Right cardiac atrium (tissue), 5 donors: ENCODE data around the gene STUM. TPM values are rescaled to one million over a fixed set of nuclear protein-coding genes. Genes with fewer than 3 reads are reported as not detected.
A peak's percentile ranks its signal among the peaks of the same experiment; 100 is the strongest.
"Not testable (repeated sequence)": the region's sequence is repeated elsewhere in the genome, so short reads cannot be mapped to it uniquely, and the experiment has no call there.

Experiments
- ATAC-seq, 2 donors: fragments of 200-7000 bp; cut with Tn5 transposase; one replicate each; pipeline versions ENCODE4 v1.8.0 to v1.9.1; 2020; ENCODE audit warnings: moderate library complexity in 2 of 2, mild to moderate bottlenecking in 1 of 2
- DNase-seq, 3 donors: peaks; one replicate each; pipeline ENCODE4 v3.0.0-alpha.2; 2020
- H3K27ac ChIP-seq: one replicate; pipeline ENCODE4 v1.5.1; 2013; ENCODE audit warnings: mild to moderate bottlenecking, low read length, control low read depth, moderate library complexity
- H3K27me3 ChIP-seq: one replicate; pipeline ENCODE4 v1.6.1; 2013; ENCODE audit not compliant: control insufficient read depth, insufficient read depth
- H3K4me1 ChIP-seq: one replicate; pipeline ENCODE4 v1.6.1; 2013; ENCODE audit warnings: low read length; ENCODE audit not compliant: control insufficient read depth, insufficient read depth
- H3K4me3 ChIP-seq: one replicate; pipeline ENCODE4 v1.5.1; 2013; ENCODE audit warnings: low read length, control low read depth
- H3K9me3 ChIP-seq: one replicate; pipeline ENCODE4 v1.6.1; 2013; ENCODE audit warnings: low read length; ENCODE audit not compliant: control insufficient read depth
- WGBS: extraction: QIAGEN DNeasy Blood & Tissue Kit; methylation state at CpG from one replicate; pipeline ENCODE4 v1.1.7; 2013; 5-methylcytosine and 5-hydroxymethylcytosine counted together
- intact Hi-C, 4 donors: fragments of 100-400 bp; cut with DNase I; formaldehyde crosslinking; loops; one replicate each; pipeline versions ENCODE4 v1.11.0 to v1.14.0; 2022 to 2023
- polyA plus RNA-seq: library from polyadenylated mRNA; stranded (reverse); fragments of 200-250 nt; gene quantifications from one replicate; pipeline ENCODE4 v1.2.3, GENCODE V29; 2013
- total RNA-seq, 4 donors: library from RNA; stranded (reverse); fragmentation: NEBNext Ultra II Directional; extraction: Animal tissue kit (Norgen Biotek cat#: 25700); gene quantifications; one replicate each; pipeline ENCODE4 v1.2.1, GENCODE V29; 2021
- donor health status: healthy with polysubstance abuse.
- donor health status: DM: no; HTN: yes; CAD: no.
- donor health status: DM: no; HTN: no; CAD: no.
- donor health status: DM: no; HTN: yes; CAD: no; lungs with severe emphysema.
- donor health status: DM: yes; HTN: yes; CAD: no.

Gene STUM
- total and polyA plus RNA-seq, 5 donors: 0.47 to 1.2 (median 0.71) TPM

GRCh38 chr1:226606311-226607267 is 58.0 kb downstream of the STUM start:
- ATAC-seq (no peak), DNase-seq (peak in 2 of 3 donors; percentile 35 to 43)
- no peaks in the 10 kb centered on the region for H3K9me3 ChIP-seq
- no peaks in the 10 kb centered on the region for H3K27me3 ChIP-seq
- H3K4me3 ChIP-seq: no peak overlapping the region
- intact Hi-C loops: loop anchor here (5.0 to 10.0 kb wide), 5 partner anchors 54 to 182 kb away; partner anchors contain the start of gene STUM (in 2 of the 4)
- H3K27ac ChIP-seq: no peak overlapping the region
- WGBS: 75% methylated on average over 11 of the region's 11 CpGs
- peaks cover 10% of the 10 kb centered on the region for H3K4me1 ChIP-seq

- peaks cover 10% of the 10 kb centered on the region for H3K4me1 ChIP-seq
- no peak for ATAC-seq
- DNase-seq: peak in 1 of 3 donors; percentile 23
- H3K4me3 ChIP-seq: no peak overlapping the region
- intact Hi-C loops: loop anchor here (5.0 to 10.0 kb wide), 5 partner anchors 55 to 182 kb away; partner anchors contain the start of gene STUM (in 2 of the 4)
- no peaks in the 10 kb centered on the region for H3K27me3 ChIP-seq
- no peaks in the 10 kb centered on the region for H3K9me3 ChIP-seq
- H3K27ac ChIP-seq: no peak overlapping the region
- WGBS: 94% methylated on average over 12 of the region's 12 CpGs
Observed at GRCh38 chr1:226607268-226607660, 58.7 kb downstream of the STUM start.

GRCh38 chr1:226607821-226608220 is 59.3 kb downstream of the STUM start:
- intact Hi-C loops: loop anchor here (5.0 to 10.0 kb wide), 5 partner anchors 56 to 183 kb away; partner anchors contain the start of gene STUM (in 2 of the 4)
- H3K27ac ChIP-seq: no peak overlapping the region
- peaks cover 8% of the 10 kb centered on the region for H3K4me1 ChIP-seq
- peak in 1 of 3 donors; percentile 49 for DNase-seq
- no peak overlapping the region for H3K4me3 ChIP-seq
- no peaks in the 10 kb centered on the region for H3K9me3 ChIP-seq
- WGBS: 98% methylated on average over 1 of the region's 1 CpG
- no peaks in the 10 kb centered on the region for H3K27me3 ChIP-seq
- no peak for ATAC-seq

- peak; percentile 44 to 59 for ATAC-seq
- 69% methylated on average over 18 of the region's 18 CpGs for WGBS
- peaks cover 4% of the 10 kb centered on the region for H3K4me1 ChIP-seq
- intact Hi-C loops: loop anchor here (5.0 to 10.0 kb wide), 5 partner anchors 57 to 184 kb away; partner anchors contain the start of gene STUM (in 2 of the 4)
- H3K4me3 ChIP-seq: no peak overlapping the region
- peak; percentile 58 to 85 (median 82) for DNase-seq
- H3K27me3 ChIP-seq: no peaks in the 10 kb centered on the region
- H3K9me3 ChIP-seq: no peaks in the 10 kb centered on the region
- H3K27ac ChIP-seq: no peak overlapping the region
Observed at GRCh38 chr1:226608699-226609505, 60.3 kb downstream of the STUM start.

- Histone ChIP-seq H3K9me3 (no peaks in the 10 kb centered on the region), H3K4me1 (no peaks in the 10 kb centered on the region), H3K4me3 (no peak overlapping the region), H3K27me3 (no peaks in the 10 kb centered on the region), H3K27ac (no peak overlapping the region)
- DNase-seq: peak in 2 of 3 donors; percentile 56 to 60
- ATAC-seq: peak; percentile 37 to 38
- intact Hi-C loops: loop anchor here (5.0 to 10.0 kb wide), 5 partner anchors 58 to 185 kb away; partner anchors contain the start of gene STUM (in 2 of the 4)
- 61% methylated on average over 11 of the region's 11 CpGs for WGBS
Observed at GRCh38 chr1:226609836-226610455, 61.4 kb downstream of the STUM start.

GRCh38 chr1:226610671-226611070 is 62.1 kb downstream of the STUM start:
- no peaks in the 10 kb centered on the region for H3K4me1 ChIP-seq
- no peaks in the 10 kb centered on the region for H3K9me3 ChIP-seq
- ATAC-seq (no peak), DNase-seq (peak in 2 of 3 donors; percentile 24 to 28)
- H3K4me3 ChIP-seq: no peak overlapping the region
- no peak overlapping the region for H3K27ac ChIP-seq
- 86% methylated on average over 7 of the region's 7 CpGs for WGBS
- H3K27me3 ChIP-seq: no peaks in the 10 kb centered on the region
- intact Hi-C loops: no loop called here

GRCh38 chr1:226611301-226611700 is 62.7 kb downstream of the STUM start:
- Histone ChIP-seq H3K27me3 (no peaks in the 10 kb centered on the region), H3K9me3 (no peaks in the 10 kb centered on the region), H3K4me1 (no peaks in the 10 kb centered on the region), H3K4me3 (no peak overlapping the region), H3K27ac (no peak overlapping the region)
- intact Hi-C loops: no loop called here
- DNase-seq (peak in 2 of 3 donors; percentile 28 to 34), ATAC-seq (no peak)
- 63% methylated on average over 8 of the region's 8 CpGs for WGBS

GRCh38 chr1:226611980-226612379 is 63.4 kb downstream of the STUM start:
- not testable (repeated sequence) for DNase-seq, H3K4me1 ChIP-seq

GRCh38 chr1:226615876-226616275 is 67.3 kb downstream of the STUM start:
- Histone ChIP-seq H3K4me1 (no peaks in the 10 kb centered on the region), H3K27ac (no peak overlapping the region), H3K4me3 (no peak overlapping the region), H3K9me3 (no peaks in the 10 kb centered on the region), H3K27me3 (no peaks in the 10 kb centered on the region)
- peak in 1 of 3 donors; percentile 44 for DNase-seq
- no peak for ATAC-seq
- 90% methylated on average over 9 of the region's 9 CpGs for WGBS
- intact Hi-C loops: no loop called here

More at GRCh38 chr1:226611980-226612379, 63.4 kb downstream of the STUM start:
- intact Hi-C loops, ATAC-seq, H3K9me3 ChIP-seq, H3K27ac ChIP-seq, H3K4me3 ChIP-seq, H3K27me3 ChIP-seq: not testable (repeated sequence)
- WGBS: 80% methylated on average over 6 of the region's 6 CpGs

GRCh38 chr1:226616636-226617035 is 68.1 kb downstream of the STUM start:
- no peak overlapping the region for H3K4me3 ChIP-seq
- H3K27ac ChIP-seq: no peak overlapping the region
- DNase-seq (no peak), ATAC-seq (no peak)
- 73% methylated on average over 1 of the region's 1 CpG for WGBS
- intact Hi-C loops: no loop called here
- H3K4me1 ChIP-seq: no peaks in the 10 kb centered on the region
- H3K9me3 ChIP-seq: no peaks in the 10 kb centered on the region
- H3K27me3 ChIP-seq: no peaks in the 10 kb centered on the region
